HG03039 (cell line): ENCODE measurements around the gene JUND.

ENCODE experiments used
- ATAC-seq: cut with Tn5 transposase; IDR thresholded peaks from one replicate; pipeline ENCODE4 v1.9.1; 2021; ENCODE audit warnings: mild to moderate bottlenecking, moderate library complexity; ENCODE audit not compliant: unreplicated experiment

The JUND gene

DNA sequence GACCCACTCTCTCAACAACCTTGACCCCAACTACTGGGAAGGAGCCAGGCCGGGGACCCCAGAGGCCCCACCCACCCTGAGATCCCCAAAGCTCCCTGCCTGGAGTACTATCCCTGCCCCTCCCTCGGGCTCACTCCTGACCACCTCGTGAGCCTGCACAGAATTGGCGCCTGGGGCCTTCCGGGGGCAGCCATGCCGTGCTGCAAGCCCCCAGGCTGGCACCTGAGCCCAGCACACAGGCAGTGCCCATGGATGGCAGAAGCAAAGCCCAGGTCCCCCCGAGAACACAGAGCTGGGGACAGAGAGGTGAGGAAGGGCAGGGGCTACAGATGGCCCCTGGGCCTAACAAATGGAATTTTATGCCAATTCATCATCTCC lies 27.5 kb upstream of the JUND start:
- no peak for ATAC-seq

DNA sequence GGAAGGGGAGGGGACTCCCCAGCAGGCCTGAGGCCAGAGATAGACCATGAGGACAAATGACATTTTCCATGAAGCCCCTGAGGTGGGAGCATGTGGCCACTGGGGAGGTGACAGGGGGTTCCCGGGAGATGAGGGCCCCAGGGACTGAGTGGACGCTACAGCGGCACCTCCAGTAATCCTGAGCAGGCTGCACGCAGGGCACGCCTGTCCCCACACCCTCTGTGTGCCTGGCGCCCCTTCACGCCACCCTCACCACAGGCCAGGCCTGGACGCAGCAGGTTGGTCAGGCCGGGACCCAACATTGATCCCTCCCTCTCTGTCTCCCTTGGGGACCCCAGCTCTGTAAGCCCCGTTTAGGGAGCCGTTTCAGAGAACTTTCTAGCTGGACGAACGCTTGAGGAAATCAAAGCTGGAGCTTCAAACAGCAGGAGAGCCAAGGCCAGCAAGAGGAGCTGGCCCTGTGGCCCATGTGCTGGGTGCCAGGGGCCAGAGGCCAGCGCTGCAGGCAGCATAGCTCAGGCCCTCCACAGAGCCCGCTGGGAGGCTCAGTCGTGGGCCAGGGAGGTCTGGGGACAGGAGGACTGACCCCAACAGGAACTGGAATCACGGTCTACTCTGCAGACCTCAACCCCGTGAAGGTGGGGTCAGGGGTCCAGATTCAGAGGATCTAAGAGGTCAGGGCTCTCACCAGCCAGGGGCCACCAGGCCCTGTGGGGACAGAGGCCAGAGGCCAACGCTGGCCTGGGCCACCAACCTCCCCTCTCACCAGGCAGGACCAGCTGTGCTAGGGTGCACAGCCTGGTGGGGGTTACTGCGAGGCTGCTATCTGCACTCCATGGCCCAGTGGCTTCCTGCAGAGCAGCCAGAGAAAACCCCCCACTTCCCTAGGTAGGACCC lies 26.9 kb upstream of the JUND start:
- ATAC-seq, result no peak

DNA sequence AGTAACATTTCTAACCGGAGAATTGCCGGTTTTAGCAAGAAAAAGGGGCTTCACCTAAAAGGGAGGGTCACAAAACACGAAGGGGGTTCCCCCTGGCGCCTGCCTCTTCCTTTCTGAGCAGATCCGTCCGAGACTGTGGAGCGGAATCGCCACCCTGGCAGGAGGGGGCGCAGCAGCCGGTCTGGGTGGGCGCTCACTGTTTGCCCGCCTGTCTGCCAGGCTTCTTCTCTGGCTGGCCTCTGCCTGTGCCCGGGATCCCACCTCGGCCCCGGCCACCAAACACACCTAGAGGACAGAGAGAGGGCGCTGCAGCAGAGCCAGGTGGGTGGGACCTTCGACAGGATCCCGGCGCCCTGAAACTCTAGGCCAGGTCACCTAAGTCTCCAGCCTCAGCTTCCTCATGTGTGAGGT lies 25.9 kb upstream of the JUND start:
- no peak for ATAC-seq

DNA sequence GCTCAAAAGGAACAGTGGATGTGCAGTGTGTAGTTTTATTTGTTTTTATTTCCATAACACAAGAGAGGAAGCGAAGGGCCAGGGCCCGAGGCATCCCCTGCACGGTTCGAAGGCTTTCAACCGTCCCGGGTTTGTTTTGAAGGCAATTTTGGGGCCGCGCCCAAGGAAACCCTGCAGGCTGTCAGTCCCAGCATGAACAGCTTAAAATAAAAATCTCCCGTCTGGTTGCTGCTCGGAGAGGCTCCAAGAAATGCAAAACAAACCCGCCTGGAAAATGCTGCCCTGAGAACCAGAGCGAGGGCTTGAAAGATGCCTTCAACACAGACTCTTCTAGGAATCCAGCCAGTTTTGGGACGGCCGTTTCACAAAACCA lies 25.5 kb upstream of the JUND start:
- no peak for ATAC-seq

DNA sequence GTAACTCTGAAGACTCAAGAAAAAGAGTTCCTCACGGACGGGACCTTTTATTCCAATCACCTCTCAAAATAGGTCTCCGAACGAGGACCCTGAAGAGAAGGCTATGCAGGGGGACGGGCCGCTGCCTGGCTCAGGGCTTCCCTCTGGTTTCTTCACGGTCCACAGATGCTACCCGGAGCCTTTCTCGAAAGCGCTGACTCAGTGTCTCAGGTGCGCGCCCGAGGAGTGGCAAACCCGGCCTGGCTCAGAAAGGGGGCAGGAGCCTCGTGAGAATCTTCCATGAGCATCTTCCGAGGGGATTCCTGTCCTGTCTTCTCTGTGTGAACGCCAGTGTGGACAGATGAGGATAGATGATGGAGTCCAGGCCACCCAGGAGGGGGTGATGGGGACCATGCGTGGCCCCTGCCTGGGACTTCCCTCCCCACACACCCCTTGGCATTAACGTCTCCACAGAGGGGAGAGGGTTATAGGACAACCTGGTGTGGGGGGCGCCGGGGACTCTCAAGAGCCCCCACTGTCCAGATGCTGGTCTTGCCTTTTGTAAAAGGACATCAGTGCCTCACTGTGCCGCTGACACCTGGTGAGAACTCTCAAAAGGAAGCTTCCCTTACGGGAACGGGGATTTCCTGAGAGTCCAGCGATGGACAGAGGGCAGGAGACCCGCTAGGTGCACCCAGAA lies 24.9 kb upstream of the JUND start:
- no peak for ATAC-seq

DNA sequence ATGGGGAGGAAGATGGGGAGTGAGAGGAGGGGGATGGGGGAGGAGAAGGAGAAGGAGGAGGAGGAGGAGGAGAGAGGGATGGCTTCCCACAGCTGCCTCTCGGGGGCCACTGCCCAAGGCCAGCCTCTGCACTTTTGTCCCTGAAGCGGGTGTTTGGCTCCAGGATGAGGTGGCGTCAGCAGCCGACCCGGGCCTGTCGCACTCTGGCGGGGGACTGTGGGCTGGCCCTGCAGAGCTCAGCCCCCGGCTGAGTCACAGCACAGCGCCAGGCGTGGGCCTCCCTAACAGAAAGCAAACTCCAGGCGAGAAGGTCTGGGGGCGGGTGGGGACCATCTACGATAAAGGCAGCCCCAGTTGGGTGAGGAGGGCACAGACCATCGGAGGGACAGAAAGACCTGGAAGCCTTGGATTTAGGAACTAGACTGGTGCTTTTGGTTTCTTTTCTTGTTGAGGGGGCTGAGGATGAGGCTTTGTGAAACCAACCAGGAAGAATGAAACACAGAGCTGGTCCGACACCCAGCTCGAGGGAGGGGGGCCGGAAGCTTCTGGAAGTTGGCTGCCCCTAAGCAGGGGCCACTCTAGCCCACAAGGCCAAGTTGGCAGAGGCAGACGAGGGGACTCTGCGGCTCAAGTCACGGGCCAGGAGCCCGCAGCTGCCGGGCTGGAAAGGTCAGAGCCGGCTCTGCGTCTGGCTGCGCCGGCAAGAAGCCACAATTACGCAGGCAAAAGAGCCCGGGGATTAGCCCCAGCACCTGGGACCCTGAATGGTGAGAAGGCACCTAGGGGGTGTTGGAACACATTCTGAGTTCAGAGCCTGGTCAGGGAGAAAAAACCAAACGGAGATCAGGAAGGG lies 23.3 kb upstream of the JUND start:
- no peak for ATAC-seq

DNA sequence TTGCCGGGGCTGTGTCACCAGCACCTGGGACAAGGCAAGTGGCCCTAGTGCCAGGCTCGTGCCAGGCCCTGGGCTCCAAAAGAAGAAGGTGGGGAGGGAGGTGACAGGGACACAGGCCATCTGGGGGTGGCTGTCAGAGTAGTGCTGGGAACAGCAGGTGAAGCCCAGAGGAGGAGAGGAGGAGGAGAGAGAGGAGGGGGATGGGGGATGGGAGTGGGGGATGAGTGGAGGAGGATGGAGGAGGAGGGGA lies 22.7 kb upstream of the JUND start:
- ATAC-seq, result no peak

DNA sequence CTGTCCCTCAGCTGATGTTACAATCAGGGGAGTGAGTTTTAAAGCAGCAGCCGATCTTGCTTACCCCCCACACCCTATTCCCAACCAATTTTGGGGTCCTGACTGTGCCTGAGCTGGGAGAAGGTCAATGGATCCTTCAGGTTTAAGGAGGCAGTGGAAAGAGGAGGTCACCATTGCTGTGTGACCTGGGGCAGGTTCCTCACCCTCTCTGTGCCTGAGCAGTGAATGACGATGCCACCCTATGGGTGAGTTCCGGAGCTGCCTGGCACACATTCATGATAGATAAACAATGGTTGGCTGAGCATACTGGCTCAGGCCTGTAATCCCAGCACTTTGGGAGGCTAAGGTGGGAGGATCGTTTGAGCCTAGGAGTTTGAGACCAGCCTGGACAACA lies 20.3 kb upstream of the JUND start:
- ATAC-seq, result no peak

DNA sequence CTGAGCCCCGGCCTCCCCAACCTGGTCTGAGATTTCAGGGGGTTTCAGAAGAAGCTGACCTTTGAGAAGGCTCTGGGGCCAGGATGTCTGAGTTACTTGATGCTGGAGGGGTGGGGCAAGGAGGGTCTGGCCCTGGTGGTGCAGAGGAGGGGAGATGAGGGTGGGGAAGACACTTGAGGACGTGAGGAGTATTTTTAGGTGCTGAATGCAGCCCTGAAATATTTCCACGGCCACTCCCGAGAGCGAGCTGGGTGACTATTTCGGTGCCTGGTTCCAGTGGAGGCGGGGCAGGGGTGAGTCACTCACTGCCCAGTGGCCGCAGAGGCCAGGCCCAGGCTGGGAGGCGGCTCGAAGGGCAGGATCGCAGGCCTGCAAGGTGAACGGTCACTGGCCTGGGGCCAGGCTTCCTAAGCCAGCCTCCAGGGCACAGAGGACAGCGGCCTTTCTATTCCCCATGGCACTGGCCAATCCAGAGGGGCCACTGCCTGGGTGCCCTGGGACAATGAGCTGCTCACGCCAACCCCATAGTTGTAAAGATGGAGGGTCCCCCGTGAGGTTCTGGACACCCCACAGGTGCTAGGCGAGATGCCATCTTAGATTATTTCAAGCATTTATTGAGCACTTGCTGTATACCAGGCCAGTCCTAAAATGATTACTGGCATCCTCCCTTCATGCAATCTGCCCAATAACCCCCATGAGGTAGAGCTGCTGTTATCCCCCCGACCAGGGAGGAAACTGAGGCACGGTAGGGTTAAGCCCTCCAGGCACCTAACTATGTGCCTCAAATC lies 19.7 kb upstream of the JUND start:
- no peak for ATAC-seq

DNA sequence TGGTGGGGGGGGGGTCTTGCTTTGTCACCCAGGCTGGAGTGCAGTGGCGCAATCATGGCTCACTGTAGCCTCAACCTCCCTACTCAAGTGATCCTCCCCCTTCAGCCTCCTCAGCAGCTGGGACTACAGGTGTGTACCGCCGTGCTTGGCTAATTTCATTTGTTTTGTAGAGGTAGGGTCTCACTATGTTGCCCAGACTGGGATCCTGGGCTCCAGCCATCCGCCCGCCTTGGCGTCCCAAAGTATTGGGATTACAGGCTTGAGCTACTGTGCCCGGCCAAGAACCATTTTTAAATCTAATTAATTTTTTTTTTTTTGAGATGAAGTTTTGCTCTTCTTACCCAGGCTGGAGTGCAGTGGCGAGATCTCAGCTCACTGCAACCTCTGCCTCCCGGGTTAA lies 18.2 kb upstream of the JUND start:
- no peak for ATAC-seq

DNA sequence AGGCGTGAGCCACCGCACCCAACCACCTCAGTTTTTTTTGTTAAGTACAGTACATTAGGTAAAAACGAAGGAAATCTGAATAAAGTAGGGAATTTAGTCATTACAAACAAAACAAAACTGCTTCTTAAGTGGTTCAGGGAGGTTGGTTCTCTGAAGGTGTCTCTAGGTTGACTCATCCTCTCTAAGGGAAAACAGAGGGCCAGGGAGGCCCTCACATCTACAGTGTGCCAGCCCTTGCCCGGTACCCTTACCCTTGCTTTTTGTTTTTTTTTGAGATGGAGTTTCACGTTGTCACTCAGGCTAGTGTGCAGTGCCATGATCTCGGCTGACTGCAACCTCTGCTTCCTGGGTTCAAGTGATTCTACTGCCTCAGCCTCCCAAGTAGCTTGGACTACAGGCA lies 17.2 kb upstream of the JUND start:
- no peak for ATAC-seq

DNA sequence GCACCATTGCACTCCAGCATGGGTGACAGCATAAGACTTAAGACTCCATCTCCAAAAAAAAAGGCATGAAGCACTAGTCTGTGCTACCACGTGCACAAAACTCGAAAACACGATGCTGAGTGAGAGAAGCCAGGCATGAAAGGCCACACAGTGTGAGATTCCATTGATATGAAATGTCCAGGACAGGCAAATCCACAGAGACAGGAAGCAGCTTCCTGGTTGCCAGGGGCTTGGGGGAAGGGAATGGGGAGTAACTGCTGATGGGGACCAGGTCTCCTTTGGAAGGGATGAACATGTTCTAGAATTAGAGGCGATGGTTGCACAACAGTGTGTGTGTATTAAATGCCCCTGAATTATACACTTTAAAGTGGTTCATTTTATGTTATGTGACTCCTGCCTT lies 15.9 kb upstream of the JUND start:
- ATAC-seq, result no peak

DNA sequence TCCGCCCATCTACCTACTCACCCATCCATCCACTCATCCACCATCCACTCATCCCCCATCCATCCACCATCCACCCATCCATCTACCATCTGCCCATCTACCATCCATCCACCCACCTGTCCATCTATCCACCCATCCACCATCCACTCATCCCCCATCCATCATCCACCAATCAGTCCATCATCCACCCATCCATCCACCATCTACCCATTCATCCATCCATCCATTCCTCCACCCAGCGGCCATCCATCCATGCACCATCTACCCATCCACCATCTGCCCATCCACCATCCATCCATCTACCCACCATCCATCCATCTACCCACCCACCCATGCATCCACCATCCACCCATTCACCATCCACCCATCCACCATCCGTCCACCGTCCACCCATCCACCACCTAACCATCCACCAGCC lies 13.6 kb upstream of the JUND start:
- no peak for ATAC-seq

DNA sequence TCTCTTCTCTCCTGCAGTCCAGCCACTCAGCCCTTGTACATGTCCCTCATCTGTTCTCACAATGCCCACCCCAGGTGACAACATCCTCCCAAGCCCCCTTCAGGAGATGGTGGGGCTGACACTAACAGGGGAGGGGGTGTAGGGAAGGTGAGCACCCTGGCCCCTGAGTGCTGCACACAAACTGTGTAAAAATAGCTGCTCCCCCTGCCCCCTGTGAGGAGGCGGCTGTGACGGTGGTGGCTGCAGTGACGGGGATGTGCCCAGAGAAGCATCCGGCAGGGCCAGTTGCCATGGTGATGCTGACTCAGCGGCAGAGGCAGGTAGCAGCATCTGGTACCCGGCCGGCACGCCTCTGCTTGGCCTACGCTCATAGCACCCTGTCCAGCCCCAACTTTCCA lies 13.0 kb upstream of the JUND start:
- ATAC-seq, result no peak

DNA sequence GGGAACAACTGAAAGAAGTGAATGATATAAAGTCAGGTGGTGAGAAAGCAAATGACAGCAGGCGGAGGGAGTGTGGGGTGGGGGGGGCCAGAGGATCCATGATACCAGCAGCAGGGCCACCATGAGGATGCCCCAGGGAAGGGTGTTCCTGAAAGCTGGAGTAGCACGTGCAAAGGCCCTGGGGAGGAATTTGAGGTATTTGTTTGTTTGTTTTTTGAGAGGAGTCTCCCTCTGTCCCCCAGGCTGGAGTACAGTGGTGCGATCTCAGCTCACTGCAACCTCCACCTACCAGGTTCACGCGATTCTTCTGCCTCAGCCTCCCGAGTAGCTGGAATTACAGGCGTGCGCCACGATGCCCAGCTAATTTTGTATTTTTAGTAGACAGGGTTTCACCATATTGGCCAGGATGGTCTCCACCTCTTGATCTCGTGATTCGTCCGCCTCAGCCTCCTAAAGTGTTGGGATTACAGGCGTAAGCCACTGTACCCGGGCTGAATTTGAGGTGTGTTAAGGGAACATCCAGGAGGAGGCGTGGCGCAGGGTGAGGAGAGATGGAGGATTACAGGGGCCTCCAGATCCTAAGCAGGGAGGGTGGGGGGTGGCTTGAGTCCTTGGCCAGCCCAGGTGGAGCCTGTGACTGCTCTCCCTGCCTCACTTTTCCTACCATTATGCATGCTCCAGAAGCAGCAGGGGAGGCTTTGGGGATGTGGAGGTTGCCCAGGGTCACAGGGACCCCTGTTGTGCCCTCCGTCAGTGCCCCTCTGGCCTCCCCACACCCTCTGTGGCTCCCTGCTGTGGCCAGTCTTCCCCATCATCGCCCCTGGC lies 12.4 kb upstream of the JUND start:
- no peak for ATAC-seq

DNA sequence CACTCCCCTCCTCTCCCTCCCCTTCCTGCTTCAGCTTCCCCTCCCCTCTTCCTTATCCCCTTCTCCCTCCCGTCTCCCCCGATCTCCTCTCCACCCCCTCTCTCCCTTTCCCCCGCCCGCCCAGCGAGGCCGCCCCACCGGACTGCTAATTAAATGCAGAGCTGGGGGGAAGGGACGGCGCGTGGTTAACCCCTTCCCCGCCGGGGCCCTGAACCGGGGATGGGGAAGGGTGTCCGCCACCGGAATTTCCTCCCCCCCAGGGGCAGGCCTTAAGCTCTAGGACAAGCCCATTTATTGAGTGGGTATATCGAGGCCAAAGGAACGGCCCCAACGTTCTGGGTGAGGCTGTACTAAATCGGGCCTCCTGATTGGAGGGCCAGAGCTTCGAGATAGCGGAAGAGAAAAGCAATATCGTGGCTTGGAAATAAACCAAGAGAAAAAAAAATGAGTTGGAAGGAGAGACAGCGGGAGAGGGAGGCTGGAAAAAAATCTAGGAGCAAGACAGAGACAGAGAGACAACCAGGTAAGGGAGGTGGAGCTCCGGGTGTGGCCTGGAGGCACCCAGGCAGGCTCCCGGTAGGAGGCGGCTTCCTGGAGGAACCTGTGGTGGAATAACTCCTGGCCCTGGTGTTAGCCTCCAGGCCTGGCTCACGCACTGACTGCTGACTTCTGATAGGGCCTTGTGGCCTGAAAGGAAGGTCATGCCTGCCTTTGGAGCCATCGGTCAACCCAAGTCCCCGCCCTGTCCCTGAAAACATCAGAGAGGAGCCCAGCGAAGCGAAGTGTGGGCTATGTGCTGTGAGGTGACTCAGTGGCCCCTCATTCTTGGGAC lies 11.6 kb upstream of the JUND start:
- ATAC-seq, result no peak

DNA sequence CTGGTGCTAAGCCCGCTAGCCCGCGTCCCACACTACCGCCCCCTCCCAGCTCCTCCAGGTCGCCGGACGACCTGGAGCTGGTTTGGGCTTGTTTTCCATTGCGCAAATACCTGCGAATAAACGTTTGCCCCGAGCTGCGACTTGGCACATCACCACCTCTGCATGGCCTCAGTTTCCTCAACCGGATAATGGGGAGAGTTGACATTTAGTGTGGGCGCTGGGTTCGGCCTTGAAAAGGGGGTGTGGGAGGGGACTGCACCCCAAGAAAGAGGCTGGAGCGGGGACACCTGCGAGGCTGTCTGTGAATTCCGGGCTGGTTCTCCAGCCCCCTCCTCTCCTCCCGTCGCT lies 11.0 kb upstream of the JUND start:
- ATAC-seq, result peak; percentile 3

DNA sequence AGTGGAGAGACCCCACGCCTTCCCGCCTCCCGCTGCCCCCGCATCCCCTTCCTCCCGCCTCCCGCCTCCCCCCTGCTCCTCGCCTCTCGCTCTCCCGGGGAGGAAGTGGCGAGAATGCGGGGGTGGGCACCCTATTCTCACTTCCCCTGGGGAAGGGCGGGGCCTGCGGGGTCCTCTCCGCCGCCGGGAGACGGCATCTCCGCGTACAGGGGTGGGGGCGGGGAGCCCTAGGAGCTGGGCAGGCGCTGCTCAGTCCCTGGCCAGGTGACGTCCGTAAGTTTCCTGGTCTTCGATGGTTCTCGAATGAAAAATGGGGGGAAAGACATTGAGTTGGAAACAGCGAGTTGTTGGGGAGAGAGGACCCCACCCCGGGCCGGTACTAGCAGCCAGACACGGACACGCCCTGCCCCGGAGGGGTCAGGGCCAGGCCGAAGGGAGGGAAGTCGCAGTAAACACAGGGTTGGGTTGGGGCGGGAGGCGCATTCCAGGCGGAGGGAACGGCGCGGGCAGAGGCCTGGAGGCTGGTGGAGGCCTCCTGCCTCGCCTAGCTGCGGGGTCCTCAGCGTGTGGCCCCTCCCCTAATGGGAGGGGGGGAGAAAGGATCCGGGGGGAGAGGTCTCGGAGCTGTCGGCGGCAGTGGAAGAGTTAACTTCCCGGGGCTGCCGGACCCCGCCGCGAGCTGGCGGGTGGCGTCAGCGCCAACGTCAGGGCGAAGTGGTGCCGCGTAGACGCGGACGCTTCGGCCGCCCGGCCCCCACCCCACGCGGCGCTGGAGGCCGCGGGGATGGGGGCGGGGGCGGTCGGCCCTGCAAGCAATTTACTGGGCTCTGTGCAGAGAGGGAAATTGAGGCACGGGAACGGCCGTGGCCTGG lies 10.4 kb upstream of the JUND start:
- peak; percentile 42 for ATAC-seq
